ENCODE measurements around the gene SLC38A3. TPM values are rescaled to one million over a fixed set of nuclear protein-coding genes. Genes with fewer than 3 reads are reported as not detected.

SLC38A3 gene
- total RNA-seq, 1 donor from 2014 or later: 0.17 TPM

DNA sequence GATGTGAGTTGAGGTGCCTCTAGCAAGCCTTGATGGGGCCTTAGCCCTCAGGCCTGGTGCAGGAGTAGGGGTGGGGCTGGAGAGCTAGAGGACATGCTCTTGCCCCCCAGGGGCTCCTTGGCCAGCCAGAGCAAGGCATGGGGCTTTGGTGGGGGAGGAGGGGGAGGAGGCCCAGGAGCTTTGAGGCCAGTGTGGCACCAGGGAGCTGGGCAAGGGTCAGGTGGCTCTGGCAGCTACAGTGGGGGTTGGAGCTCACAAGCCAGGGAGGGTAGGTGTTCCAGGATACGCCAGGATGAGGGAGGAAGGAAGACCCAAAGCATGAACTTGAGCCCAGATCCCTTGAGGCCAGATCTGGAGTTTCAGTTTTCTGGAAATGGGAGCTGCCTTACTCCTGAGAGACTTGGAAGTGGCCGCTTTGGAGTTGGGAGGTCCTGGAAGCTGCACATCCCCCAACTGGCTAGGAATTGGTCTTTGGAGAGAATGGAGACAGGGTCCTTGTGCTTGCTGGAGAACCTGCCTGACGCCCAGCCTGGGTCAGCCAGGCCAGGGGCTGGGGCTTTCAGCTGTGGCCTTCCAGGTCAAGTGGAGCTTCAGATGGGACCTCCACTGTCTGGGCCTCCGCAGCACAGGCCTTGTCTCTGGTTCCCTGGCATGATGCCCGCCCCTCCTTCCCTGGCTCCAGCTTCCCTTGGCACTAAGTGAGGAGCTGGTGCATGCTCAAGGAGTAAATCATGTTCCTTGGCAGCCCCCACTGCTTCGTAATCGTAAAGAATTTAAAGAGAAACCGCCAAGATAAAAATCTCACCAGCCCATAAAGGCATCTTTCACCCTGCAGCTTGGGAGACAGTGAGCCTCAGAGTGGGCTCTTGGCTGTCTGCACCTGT, 41.3 kb upstream of the SLC38A3 start:
- Histone ChIP-seq H3K9me3 (ENCODE audit: low read depth) (no peaks in the 10 kb centered on the region), H3K27me3 (no peaks in the 10 kb centered on the region), H3K4me2 (no peak overlapping the region), H2AFZ (replicated peaks) (no peak overlapping the region), H3K79me2 (ENCODE audit: low read depth) (peaks cover 17% of the 10 kb centered on the region), H3F3A (ENCODE audit: low read depth) (peaks cover 20% of the 10 kb centered on the region), H3K9ac (no peak overlapping the region), H3K27ac (no peak overlapping the region), H3K36me3 (no peaks in the 10 kb centered on the region), H3K4me1 (peaks cover 60% of the 10 kb centered on the region), H4K20me1 (ENCODE audit: low read depth) (peaks cover 97% of the 10 kb centered on the region), H3K4me3 (no peak overlapping the region)
- TF ChIP-seq, protein P1, sequence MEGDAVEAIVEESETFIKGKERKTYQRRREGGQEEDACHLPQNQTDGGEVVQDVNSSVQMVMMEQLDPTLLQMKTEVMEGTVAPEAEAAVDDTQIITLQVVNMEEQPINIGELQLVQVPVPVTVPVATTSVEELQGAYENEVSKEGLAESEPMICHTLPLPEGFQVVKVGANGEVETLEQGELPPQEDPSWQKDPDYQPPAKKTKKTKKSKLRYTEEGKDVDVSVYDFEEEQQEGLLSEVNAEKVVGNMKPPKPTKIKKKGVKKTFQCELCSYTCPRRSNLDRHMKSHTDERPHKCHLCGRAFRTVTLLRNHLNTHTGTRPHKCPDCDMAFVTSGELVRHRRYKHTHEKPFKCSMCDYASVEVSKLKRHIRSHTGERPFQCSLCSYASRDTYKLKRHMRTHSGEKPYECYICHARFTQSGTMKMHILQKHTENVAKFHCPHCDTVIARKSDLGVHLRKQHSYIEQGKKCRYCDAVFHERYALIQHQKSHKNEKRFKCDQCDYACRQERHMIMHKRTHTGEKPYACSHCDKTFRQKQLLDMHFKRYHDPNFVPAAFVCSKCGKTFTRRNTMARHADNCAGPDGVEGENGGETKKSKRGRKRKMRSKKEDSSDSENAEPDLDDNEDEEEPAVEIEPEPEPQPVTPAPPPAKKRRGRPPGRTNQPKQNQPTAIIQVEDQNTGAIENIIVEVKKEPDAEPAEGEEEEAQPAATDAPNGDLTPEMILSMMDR (IDR thresholded peaks at IDR 0.05): no peak
- TF ChIP-seq EZH2phosphoT487 (IDR thresholded peaks at IDR 0.05): no peak
- TF ChIP-seq EZH2 (IDR thresholded peaks at IDR 0.05): no peak
- peak overlapping the region; percentile 17 for H3K27ac Mint-ChIP-seq
- no peak overlapping the region for H3K4me3 Mint-ChIP-seq
- H3K4me1 Mint-ChIP-seq: peaks cover 63% of the 10 kb centered on the region
- H3K27me3 Mint-ChIP-seq (ENCODE audit: insufficient read depth, low read depth): peaks cover 10% of the 10 kb centered on the region
- H3K36me3 Mint-ChIP-seq: peaks cover 2% of the 10 kb centered on the region
- no peaks in the 10 kb centered on the region for H3K9me3 Mint-ChIP-seq
- DNase-seq (ENCODE audit: low spot score): no peak

DNA sequence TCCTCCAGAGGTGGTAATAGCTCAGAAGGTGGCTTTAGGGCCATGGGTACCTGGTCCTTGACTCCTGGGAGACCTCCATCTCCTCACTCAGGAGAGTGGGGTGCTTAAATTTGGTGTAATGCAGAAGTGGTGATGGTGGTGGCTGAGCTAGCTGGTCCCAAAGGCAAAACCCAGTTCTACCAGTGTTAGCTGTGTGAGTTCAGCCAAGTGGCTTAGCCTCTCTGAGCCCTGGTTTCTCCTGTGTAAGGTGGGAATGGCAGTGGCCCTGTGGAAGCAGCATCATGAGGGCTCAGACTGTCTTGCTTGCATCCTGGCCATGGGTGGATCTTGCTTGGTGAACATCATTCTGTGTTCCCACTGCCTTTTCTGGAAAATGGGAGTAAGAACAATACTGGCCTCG, 40.6 kb upstream of the SLC38A3 start:
- no peak for DNase-seq (ENCODE audit: low spot score)
- H3K27me3 ChIP-seq: no peaks in the 10 kb centered on the region
- no peak overlapping the region for H3K27ac ChIP-seq
- H4K20me1 ChIP-seq (ENCODE audit: low read depth): peaks cover 97% of the 10 kb centered on the region
- no peaks in the 10 kb centered on the region for H3K36me3 ChIP-seq
- H3K4me3 Mint-ChIP-seq: no peak overlapping the region
- peak overlapping the region; percentile 4 for H3K27ac Mint-ChIP-seq
- H3K4me3 ChIP-seq: no peak overlapping the region
- peaks cover 12% of the 10 kb centered on the region for H3K79me2 ChIP-seq (ENCODE audit: low read depth)
- peaks cover 60% of the 10 kb centered on the region for H3K4me1 ChIP-seq
- H3K9me3 ChIP-seq (ENCODE audit: low read depth): no peaks in the 10 kb centered on the region
- no peaks in the 10 kb centered on the region for H3K9me3 Mint-ChIP-seq
- H3K9ac ChIP-seq: no peak overlapping the region
- H3K4me2 ChIP-seq: no peak overlapping the region
- H3K36me3 Mint-ChIP-seq: peaks cover 2% of the 10 kb centered on the region
- TF ChIP-seq, protein P1 (IDR thresholded peaks at IDR 0.05): no peak
- TF ChIP-seq EZH2phosphoT487 (IDR thresholded peaks at IDR 0.05) (no peak), EZH2 (IDR thresholded peaks at IDR 0.05) (no peak)
- peaks cover 10% of the 10 kb centered on the region for H3K27me3 Mint-ChIP-seq (ENCODE audit: insufficient read depth, low read depth)
- peaks cover 22% of the 10 kb centered on the region for H3F3A ChIP-seq (ENCODE audit: low read depth)
- H3K4me1 Mint-ChIP-seq: peaks cover 63% of the 10 kb centered on the region
- H2AFZ ChIP-seq (replicated peaks): no peak overlapping the region

DNA sequence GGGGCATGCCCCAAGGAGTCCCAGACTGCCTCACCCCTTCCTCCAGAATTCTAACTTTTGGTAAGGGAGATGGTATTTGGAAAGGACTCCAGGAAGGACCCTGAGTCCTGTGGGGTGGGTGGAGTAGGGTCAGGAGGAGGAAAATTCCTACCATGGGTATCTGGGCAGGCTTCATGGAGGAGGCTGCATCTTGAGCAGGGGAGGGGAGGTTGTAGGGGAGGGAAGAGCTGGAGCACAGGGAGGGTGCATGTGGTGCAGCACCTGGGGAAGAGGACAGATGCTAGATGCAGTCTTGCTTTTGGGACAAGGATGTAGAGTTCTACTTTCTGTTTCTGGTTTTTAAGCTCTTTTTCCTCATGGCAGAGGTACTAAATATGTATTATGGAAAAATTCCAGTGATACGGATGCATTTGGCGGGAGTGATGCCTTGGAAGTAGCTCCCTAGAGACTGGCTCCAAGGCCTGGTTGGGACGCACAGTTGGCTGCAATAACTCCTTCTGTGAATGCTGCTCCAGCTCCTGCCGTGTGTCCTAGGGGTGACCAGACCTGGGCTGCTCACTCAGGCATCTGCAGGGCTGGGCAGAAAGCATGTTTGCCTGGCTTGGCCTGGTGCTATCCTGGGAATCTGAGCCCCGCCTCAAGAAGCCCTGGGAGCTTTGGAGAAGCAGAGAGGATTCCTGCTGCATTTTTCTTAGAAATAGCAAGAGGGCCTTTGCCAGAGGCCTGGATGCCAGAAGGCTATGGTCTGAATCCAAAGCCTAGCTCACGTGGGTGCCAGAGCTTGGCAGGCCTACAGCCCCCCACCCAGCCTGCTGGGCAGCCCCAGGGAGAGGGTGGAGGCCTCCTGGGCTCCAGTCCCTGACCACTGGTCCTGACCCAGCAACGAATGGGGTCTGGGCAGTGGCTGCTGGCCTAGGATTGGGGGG, 39.8 kb upstream of the SLC38A3 start:
- H4K20me1 ChIP-seq (ENCODE audit: low read depth): peaks cover 97% of the 10 kb centered on the region
- Mint-ChIP-seq H3K27ac (peak overlapping the region; percentile 4), H3K27me3 (ENCODE audit: insufficient read depth, low read depth) (peaks cover 10% of the 10 kb centered on the region), H3K36me3 (peaks cover 2% of the 10 kb centered on the region), H3K9me3 (no peaks in the 10 kb centered on the region), H3K4me3 (peak overlapping the region; percentile 7), H3K4me1 (peaks cover 62% of the 10 kb centered on the region)
- H3F3A ChIP-seq (ENCODE audit: low read depth): peaks cover 22% of the 10 kb centered on the region
- TF ChIP-seq EZH2 (IDR thresholded peaks at IDR 0.05): no peak
- TF ChIP-seq EZH2phosphoT487 (IDR thresholded peaks at IDR 0.05): no peak
- TF ChIP-seq, protein P1 (IDR thresholded peaks at IDR 0.05): no peak
- H3K4me1 ChIP-seq: peaks cover 64% of the 10 kb centered on the region
- no peak overlapping the region for H2AFZ ChIP-seq (replicated peaks)
- peaks cover 12% of the 10 kb centered on the region for H3K79me2 ChIP-seq (ENCODE audit: low read depth)
- H3K4me2 ChIP-seq: no peak overlapping the region
- no peak for DNase-seq (ENCODE audit: low spot score)
- H3K36me3 ChIP-seq: no peaks in the 10 kb centered on the region
- no peaks in the 10 kb centered on the region for H3K9me3 ChIP-seq (ENCODE audit: low read depth)
- no peak overlapping the region for H3K4me3 ChIP-seq
- H3K27ac ChIP-seq: peak overlapping the region; percentile 56
- H3K9ac ChIP-seq: no peak overlapping the region
- no peaks in the 10 kb centered on the region for H3K27me3 ChIP-seq

All from neural progenitor cell (in vitro differentiated cells).